Cardiac muscle cell (in vitro differentiated cells and primary cell): ENCODE data around the gene MYO1E. TPM values are rescaled to one million over a fixed set of nuclear protein-coding genes. Genes with fewer than 3 reads are reported as not detected.

Experiments
- DNase-seq, 2 donors: peaks; one replicate each; pipeline versions ENCODE4 v3.0.0 to v3.0.0-alpha.2; 2010 to 2017; ENCODE audit warnings: low read depth in 1 of 2, low spot score in 1 of 2
- H3K27ac ChIP-seq: fragments of 200-600 bp; sonication (generic); 2 replicates; pipeline ENCODE4 v1.5.1; 2016
- H3K27me3 ChIP-seq: fragments of 200-600 bp; sonication (generic); 2 replicates; pipeline ENCODE4 v1.6.0; 2016; ENCODE audit warnings: control low read depth
- H3K36me3 ChIP-seq: fragments of 200-600 bp; sonication (generic); 2 replicates; pipeline ENCODE4 v1.5.1; 2016; ENCODE audit warnings: control low read depth
- H3K4me1 ChIP-seq: fragments of 200-600 bp; sonication (generic); 2 replicates; pipeline ENCODE4 v1.8.1; 2017; ENCODE audit warnings: low read depth, mild to moderate bottlenecking, mixed run types
- H3K4me3 ChIP-seq: fragments of 200-600 bp; sonication (generic); 2 replicates; pipeline ENCODE4 v1.5.1; 2016; ENCODE audit warnings: mild to moderate bottlenecking
- H3K9me3 ChIP-seq: fragments of 200-600 bp; sonication (generic); 2 replicates; pipeline ENCODE4 v1.5.1; 2017; ENCODE audit warnings: low read depth, mild to moderate bottlenecking, control low read depth
- CTCF ChIP-seq: IDR thresholded peaks from 2 replicates; pipeline ENCODE4 v1.5.1; 2012; ENCODE audit warnings: low read depth, mild to moderate bottlenecking, low read length
- polyA plus RNA-seq: library from polyadenylated mRNA; unstranded; fragments of >200 nt; fragmentation: Nextera tagmentation; extraction: Ambion mirVana; gene quantifications from 2 replicates; pipeline ENCODE4 v1.2.1, GENCODE V29; 2016
- total RNA-seq: library from RNA; depleted of rRNA; stranded (reverse); fragments of >200 nt; gene quantifications from 2 replicates; pipeline ENCODE4 v1.2.3, GENCODE V29; 2016

MYO1E gene
- total and polyA plus RNA-seq, 2 experiments from 2014 or later, result 22.0 to 27.7 TPM

- DNase-seq, result peak; percentile 72 to 79
- H3K27ac ChIP-seq, result no peak overlapping the region
Observed at GRCh38 chr15:59174835-59175831, 197.5 kb downstream of the MYO1E start.

GRCh38 chr15:59174151-59174834 lies 198.4 kb downstream of the MYO1E start:
- Histone ChIP-seq H3K36me3 (no peaks in the 10 kb centered on the region), H3K27ac (no peak overlapping the region), H3K4me3 (no peak overlapping the region), H3K4me1 (peaks cover 9% of the 10 kb centered on the region), H3K9me3 (no peaks in the 10 kb centered on the region), H3K27me3 (no peaks in the 10 kb centered on the region)
- DNase-seq, result no peak
- TF ChIP-seq CTCF, result no peak

More at GRCh38 chr15:59174835-59175831, 197.5 kb downstream of the MYO1E start:
- Histone ChIP-seq H3K9me3 (no peaks in the 10 kb centered on the region), H3K4me3 (no peak overlapping the region), H3K4me1 (peaks cover 9% of the 10 kb centered on the region), H3K36me3 (no peaks in the 10 kb centered on the region), H3K27me3 (no peaks in the 10 kb centered on the region)
- peak; percentile 64 for TF ChIP-seq CTCF

- Histone ChIP-seq H3K27ac (no peak overlapping the region), H3K4me3 (no peak overlapping the region), H3K4me1 (peaks cover 9% of the 10 kb centered on the region), H3K27me3 (no peaks in the 10 kb centered on the region), H3K9me3 (no peaks in the 10 kb centered on the region), H3K36me3 (no peaks in the 10 kb centered on the region)
- no peak for TF ChIP-seq CTCF
- no peak for DNase-seq
Observed at GRCh38 chr15:59173194-59173593, 199.5 kb downstream of the MYO1E start.

GRCh38 chr15:59172289-59172901 lies 200.3 kb downstream of the MYO1E start:
- no peaks in the 10 kb centered on the region for H3K9me3 ChIP-seq
- no peak for TF ChIP-seq CTCF
- no peaks in the 10 kb centered on the region for H3K27me3 ChIP-seq
- no peaks in the 10 kb centered on the region for H3K36me3 ChIP-seq
- no peak for DNase-seq
- H3K4me1 ChIP-seq, result peaks cover 9% of the 10 kb centered on the region
- no peak overlapping the region for H3K27ac ChIP-seq
- H3K4me3 ChIP-seq, result no peak overlapping the region

- H3K4me3 ChIP-seq, result no peak overlapping the region
- DNase-seq, result no peak
- no peaks in the 10 kb centered on the region for H3K9me3 ChIP-seq
- no peak overlapping the region for H3K27ac ChIP-seq
- no peaks in the 10 kb centered on the region for H3K36me3 ChIP-seq
- no peak for TF ChIP-seq CTCF
- no peaks in the 10 kb centered on the region for H3K27me3 ChIP-seq
- peaks cover 9% of the 10 kb centered on the region for H3K4me1 ChIP-seq
Observed at GRCh38 chr15:59171067-59171397, 201.6 kb downstream of the MYO1E start.
